Astrocyte (in vitro differentiated cells and primary cell): Measurements from ENCODE around the gene MYO7B.

ENCODE experiments used
- EZH2 ChIP-seq: IDR thresholded peaks from 2 replicates; pipeline ENCODE4 v1.6.1; 2012; ENCODE audit warnings: mild to moderate bottlenecking, low read length, inconsistent platforms; ENCODE audit not compliant: insufficient read depth
- TF ChIP-seq, protein P1 (sequence below): IDR thresholded peaks from 2 replicates; pipeline ENCODE4 v1.5.1; 2011; ENCODE audit warnings: low read depth, mild to moderate bottlenecking, inconsistent platforms, low read length, moderate library complexity; ENCODE audit not compliant: insufficient read depth

DNA sequence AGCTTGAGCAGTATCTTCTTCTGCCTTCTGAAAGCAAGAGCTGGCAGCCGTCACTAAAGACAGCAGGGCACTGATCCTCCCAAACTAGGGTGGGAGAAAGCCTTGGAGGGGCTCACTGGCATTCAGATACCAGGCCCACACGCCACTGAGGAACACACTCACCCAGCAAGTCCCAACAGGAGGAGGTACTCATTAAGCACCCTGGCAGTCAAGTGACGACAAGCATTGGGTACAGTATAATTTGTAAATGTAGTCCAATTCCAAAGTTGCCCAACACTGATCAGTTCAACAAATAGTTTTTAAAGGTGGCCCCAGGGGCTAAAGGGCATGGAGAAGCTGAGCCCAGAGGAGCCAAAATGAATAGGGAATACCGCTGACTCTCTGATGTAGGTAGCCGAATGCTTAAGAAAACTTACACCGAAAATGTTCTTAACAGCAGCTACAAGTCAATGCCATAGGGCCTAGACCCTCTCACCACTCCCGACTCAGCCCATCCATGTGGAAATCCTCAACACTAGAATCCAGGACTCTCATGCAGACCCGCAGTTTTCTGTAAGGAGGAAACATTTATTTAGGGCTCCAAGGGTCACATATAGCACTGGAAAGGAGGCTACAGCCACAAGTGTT is 129.9 kb downstream of the MYO7B start:
- TF ChIP-seq, protein P1, sequence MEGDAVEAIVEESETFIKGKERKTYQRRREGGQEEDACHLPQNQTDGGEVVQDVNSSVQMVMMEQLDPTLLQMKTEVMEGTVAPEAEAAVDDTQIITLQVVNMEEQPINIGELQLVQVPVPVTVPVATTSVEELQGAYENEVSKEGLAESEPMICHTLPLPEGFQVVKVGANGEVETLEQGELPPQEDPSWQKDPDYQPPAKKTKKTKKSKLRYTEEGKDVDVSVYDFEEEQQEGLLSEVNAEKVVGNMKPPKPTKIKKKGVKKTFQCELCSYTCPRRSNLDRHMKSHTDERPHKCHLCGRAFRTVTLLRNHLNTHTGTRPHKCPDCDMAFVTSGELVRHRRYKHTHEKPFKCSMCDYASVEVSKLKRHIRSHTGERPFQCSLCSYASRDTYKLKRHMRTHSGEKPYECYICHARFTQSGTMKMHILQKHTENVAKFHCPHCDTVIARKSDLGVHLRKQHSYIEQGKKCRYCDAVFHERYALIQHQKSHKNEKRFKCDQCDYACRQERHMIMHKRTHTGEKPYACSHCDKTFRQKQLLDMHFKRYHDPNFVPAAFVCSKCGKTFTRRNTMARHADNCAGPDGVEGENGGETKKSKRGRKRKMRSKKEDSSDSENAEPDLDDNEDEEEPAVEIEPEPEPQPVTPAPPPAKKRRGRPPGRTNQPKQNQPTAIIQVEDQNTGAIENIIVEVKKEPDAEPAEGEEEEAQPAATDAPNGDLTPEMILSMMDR: no peak
- no peak for TF ChIP-seq EZH2
